Esophagus (tissue), 2 donors: Measurements from ENCODE around the gene UAP1. TPM values are rescaled to one million over a fixed set of nuclear protein-coding genes. Genes with fewer than 3 reads are reported as not detected.

Experiments used
- H3K27ac ChIP-seq, 2 donors: one replicate each; pipeline ENCODE4 v1.5.1; 2013; ENCODE audit warnings: low read depth in 2 of 2, mild to moderate bottlenecking in 2 of 2, inconsistent platforms in 1 of 2, low read length in 1 of 2, moderate library complexity in 1 of 2
- H3K27me3 ChIP-seq, 2 donors: one replicate each; pipeline ENCODE4 v1.6.1; 2013; ENCODE audit warnings: low read length in 2 of 2, control low read depth in 1 of 2, mild to moderate bottlenecking in 1 of 2; ENCODE audit not compliant: insufficient read depth in 2 of 2, control insufficient read depth in 1 of 2
- H3K36me3 ChIP-seq, 2 donors: one replicate each; pipeline ENCODE4 v1.6.1; 2013; ENCODE audit warnings: low read length in 1 of 2; ENCODE audit not compliant: control insufficient read depth in 2 of 2, insufficient read depth in 2 of 2
- H3K4me1 ChIP-seq, 2 donors: one replicate each; pipeline ENCODE4 v1.6.1; 2013; ENCODE audit warnings: low read length in 1 of 2; ENCODE audit not compliant: control insufficient read depth in 2 of 2, insufficient read depth in 2 of 2
- H3K4me3 ChIP-seq, 2 donors: one replicate each; pipeline ENCODE4 v1.5.1; 2013; ENCODE audit warnings: low read length in 2 of 2, mild to moderate bottlenecking in 2 of 2, low read depth in 1 of 2, moderate library complexity in 1 of 2
- H3K9me3 ChIP-seq, 2 donors: one replicate each; pipeline ENCODE4 v1.6.1; 2013; ENCODE audit warnings: mild to moderate bottlenecking in 2 of 2, low read depth in 1 of 2, low read length in 1 of 2, moderate library complexity in 1 of 2; ENCODE audit not compliant: control insufficient read depth in 2 of 2, insufficient read depth in 1 of 2
- WGBS, 2 donors: extraction: QIAGEN DNeasy Blood & Tissue Kit; methylation state at CpG; one replicate each; pipeline ENCODE4 v1.1.7; 2013; 5-methylcytosine and 5-hydroxymethylcytosine counted together
- polyA plus RNA-seq, 2 donors: library from polyadenylated mRNA; stranded (reverse); fragments of 200-250 nt; gene quantifications; one replicate each; pipeline ENCODE4 v1.2.3, GENCODE V29; 2013
- donor health status: healthy with polysubstance abuse.
- donor health status: Bipolar disorder and iron deficiency.

The UAP1 gene
- 10 to 100 TPM; 30.5 to 37.4 TPM for polyA plus RNA-seq

GRCh38 chr1:162561616-162562469 is at the start of gene UAP1:
Gene UAP1 (plus strand): TSS chr1:162561722. CDS start chr1:162566069, 4,347 bp downstream.
- H3K4me1 ChIP-seq: no peaks in the 10 kb centered on the region
- WGBS, 2 donors: 1 to 2% methylated on average over 53 to 69 of the region's 69 CpGs

GRCh38 chr1:162527314-162527713 is 34.2 kb upstream of the UAP1 start:
- Histone ChIP-seq H3K4me1 (no peaks in the 10 kb centered on the region), H3K36me3 (peaks cover 2 to 6% of the 10 kb centered on the region in 2 donors), H3K27ac (no peak overlapping the region), H3K27me3 (no peaks in the 10 kb centered on the region), H3K9me3 (no peaks in the 10 kb centered on the region), H3K4me3 (no peak overlapping the region)

More at GRCh38 chr1:162561616-162562469, at the start of gene UAP1:
- Histone ChIP-seq H3K4me3 (peak within 1 kb of the TSS; percentile 82 to 97), H3K9me3 (no peaks in the 10 kb centered on the region), H3K27ac (peak within 1 kb of the TSS; percentile 98), H3K36me3 (peaks cover 0 to 2% of the 10 kb centered on the region in 2 donors), H3K27me3 (no peaks in the 10 kb centered on the region)

GRCh38 chr1:162530307-162530987 is 31.1 kb upstream of the UAP1 start:
- H3K9me3 ChIP-seq: no peaks in the 10 kb centered on the region
- no peaks in the 10 kb centered on the region for H3K36me3 ChIP-seq
- H3K27ac ChIP-seq: peak overlapping the region in 1 of 2 donors; percentile 30
- no peaks in the 10 kb centered on the region for H3K27me3 ChIP-seq
- no peaks in the 10 kb centered on the region for H3K4me1 ChIP-seq
- no peak overlapping the region for H3K4me3 ChIP-seq
- WGBS, 2 donors: 67 to 71% methylated on average over 7 of the region's 7 CpGs

- H3K4me3 ChIP-seq: no peak overlapping the region
- 94 to 100% methylated on average over 1 of the region's 1 CpG for whole genome bisulfite sequencing, 2 donors
- no peak overlapping the region for H3K27ac ChIP-seq
- no peaks in the 10 kb centered on the region for H3K36me3 ChIP-seq
- no peaks in the 10 kb centered on the region for H3K4me1 ChIP-seq
- no peaks in the 10 kb centered on the region for H3K27me3 ChIP-seq
- no peaks in the 10 kb centered on the region for H3K9me3 ChIP-seq
Measured at GRCh38 chr1:162530988-162531319, 30.6 kb upstream of the UAP1 start.

GRCh38 chr1:162535501-162535900 is 26.0 kb upstream of the UAP1 start:
- no peak overlapping the region for H3K4me3 ChIP-seq
- no peaks in the 10 kb centered on the region for H3K4me1 ChIP-seq
- no peaks in the 10 kb centered on the region for H3K36me3 ChIP-seq
- WGBS, 2 donors: 57% methylated on average over 1 of the region's 1 CpG
- H3K27me3 ChIP-seq: no peaks in the 10 kb centered on the region
- H3K27ac ChIP-seq: no peak overlapping the region
- H3K9me3 ChIP-seq: peaks cover 0 to 2% of the 10 kb centered on the region in 2 donors

DNA sequence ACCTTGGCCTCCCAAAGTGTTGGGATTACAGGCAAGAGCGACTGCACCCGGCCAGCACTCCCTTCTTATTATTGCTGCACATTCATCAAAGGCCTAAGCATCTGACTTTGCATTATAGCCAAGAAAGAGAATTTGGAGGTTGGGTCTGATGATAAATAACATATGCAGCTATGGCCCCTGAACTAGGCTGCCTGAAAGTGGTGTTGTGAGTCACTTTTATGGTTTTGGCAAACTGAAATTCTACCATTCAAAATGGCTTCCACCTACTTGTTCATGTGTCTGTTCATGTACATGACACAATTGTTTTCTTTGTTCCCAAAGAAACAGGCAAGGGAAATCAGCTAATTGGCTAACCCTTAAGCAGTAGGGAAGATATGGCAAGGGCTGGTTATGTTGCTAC is 25.0 kb upstream of the UAP1 start:
- Histone ChIP-seq H3K4me3 (no peak overlapping the region), H3K9me3 (peaks cover 0 to 2% of the 10 kb centered on the region in 2 donors), H3K4me1 (no peaks in the 10 kb centered on the region), H3K36me3 (no peaks in the 10 kb centered on the region), H3K27ac (no peak overlapping the region), H3K27me3 (no peaks in the 10 kb centered on the region)
- WGBS, 2 donors: 87 to 89% methylated on average over 2 of the region's 2 CpGs

DNA sequence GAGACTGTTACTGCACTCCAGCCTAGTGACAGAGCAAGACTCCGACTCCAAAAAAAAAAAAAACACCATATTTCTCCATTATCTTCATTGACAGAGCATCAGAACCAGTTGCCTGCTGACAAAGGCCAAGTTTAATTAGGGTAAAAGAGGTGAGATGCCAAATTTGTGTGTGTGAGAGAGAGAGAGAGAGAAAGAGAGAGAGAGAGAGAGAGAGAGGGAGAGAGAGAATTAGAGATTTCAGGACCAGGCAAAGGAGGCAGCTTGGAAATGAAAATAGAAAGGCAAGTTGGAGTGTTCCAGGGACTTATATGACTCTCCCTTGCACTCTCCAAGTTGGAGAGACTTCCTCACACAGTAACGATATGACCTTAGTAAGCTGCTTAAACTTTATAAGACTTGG is 24.3 kb upstream of the UAP1 start:
- Histone ChIP-seq H3K36me3 (no peaks in the 10 kb centered on the region), H3K4me3 (no peak overlapping the region), H3K27me3 (no peaks in the 10 kb centered on the region), H3K27ac (no peak overlapping the region), H3K4me1 (no peaks in the 10 kb centered on the region), H3K9me3 (peaks cover 0 to 2% of the 10 kb centered on the region in 2 donors)
- 87 to 92% methylated on average over 2 of the region's 2 CpGs for WGBS, 2 donors

DNA sequence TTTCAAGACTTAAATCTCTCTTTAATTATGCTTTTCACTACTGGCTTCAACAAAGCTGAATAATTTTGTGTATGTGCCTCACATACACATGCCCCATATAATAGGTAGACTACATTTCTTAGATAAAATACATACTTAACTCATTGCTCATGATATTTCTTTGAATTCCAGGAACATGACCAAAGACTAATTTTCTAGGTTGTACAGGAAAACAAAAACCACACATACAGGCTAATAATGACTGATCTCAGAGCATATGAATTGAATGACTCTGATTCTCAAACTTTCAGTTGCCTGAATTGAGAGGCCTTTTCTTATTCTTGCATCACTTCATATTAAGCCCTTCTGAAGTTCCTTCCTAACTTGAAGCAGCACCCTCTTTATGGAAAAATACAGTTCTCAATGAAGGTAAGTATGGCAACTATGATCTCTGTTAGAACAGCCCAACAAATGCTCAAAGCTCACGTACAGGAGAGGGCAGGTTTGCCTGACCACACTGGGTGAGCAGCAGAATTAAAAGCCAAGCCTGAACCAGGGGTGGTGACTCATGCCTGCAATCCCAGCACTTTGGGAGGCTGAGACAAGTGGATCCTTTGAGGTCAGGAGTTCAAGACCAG is 22.6 kb upstream of the UAP1 start:
- Histone ChIP-seq H3K9me3 (peaks cover 0 to 2% of the 10 kb centered on the region in 2 donors), H3K36me3 (no peaks in the 10 kb centered on the region), H3K4me3 (no peak overlapping the region), H3K4me1 (no peaks in the 10 kb centered on the region), H3K27ac (peak overlapping the region in 1 of 2 donors; percentile 12), H3K27me3 (no peaks in the 10 kb centered on the region)
- 61 to 64% methylated on average over 1 of the region's 1 CpG for WGBS, 2 donors

DNA sequence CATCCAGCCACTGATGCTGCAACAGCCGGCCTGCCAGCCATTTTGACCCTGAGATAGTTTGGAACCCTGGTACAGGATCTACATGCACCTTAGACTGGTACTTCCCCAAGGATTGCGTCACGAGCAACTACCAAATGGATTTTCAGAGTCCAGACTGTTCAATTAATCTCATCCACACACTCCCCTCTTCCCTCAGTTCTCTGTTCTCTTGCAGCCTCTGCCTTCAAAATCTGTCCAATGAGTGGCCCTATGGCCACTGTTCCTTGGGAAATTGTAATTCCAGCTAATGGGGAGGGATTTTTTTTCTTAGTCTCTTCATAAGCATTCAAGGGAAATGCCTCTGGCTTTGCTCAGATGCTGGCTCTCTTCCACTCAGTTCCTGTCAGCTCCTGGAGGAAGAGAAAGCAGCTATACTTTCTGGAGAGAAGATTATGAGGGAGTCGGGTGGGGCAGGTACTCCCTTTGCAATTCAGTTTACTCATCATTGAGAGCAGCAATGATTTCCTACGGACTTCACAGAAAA is 19.8 kb upstream of the UAP1 start:
- Histone ChIP-seq H3K9me3 (no peaks in the 10 kb centered on the region), H3K27ac (peak overlapping the region; percentile 11 to 47), H3K27me3 (no peaks in the 10 kb centered on the region), H3K4me1 (no peaks in the 10 kb centered on the region), H3K36me3 (no peaks in the 10 kb centered on the region), H3K4me3 (no peak overlapping the region)
- 48 to 57% methylated on average over 5 of the region's 5 CpGs for WGBS, 2 donors
